Progenitor cell of endocrine pancreas (in vitro differentiated cells): ENCODE data around the gene RFC1. TPM values are rescaled to one million over a fixed set of nuclear protein-coding genes. Genes with fewer than 3 reads are reported as not detected.
"Not testable (repeated sequence)": the region's sequence is repeated elsewhere in the genome, so short reads cannot be mapped to it uniquely, and the experiment has no call there.

Experiments used
- DNase-seq: peaks from one replicate; pipeline ENCODE4 v3.0.0; 2021; ENCODE audit warnings: low spot score; ENCODE audit not compliant: unreplicated experiment
- H3K27ac Mint-ChIP-seq: 2 replicates; pipeline ENCODE4 v1.8.0; 2021; ENCODE audit warnings: mild to moderate bottlenecking, moderate library complexity, mixed read lengths
- H3K27me3 Mint-ChIP-seq: 2 replicates; pipeline ENCODE4 v1.8.0; 2021; ENCODE audit warnings: mixed read lengths
- H3K36me3 Mint-ChIP-seq: 2 replicates; pipeline ENCODE4 v1.8.0; 2022; ENCODE audit warnings: mixed read lengths; ENCODE audit not compliant: insufficient read depth
- H3K4me1 Mint-ChIP-seq: 2 replicates; pipeline ENCODE4 v1.8.0; 2021; ENCODE audit warnings: low read depth, mixed read lengths
- H3K4me3 Mint-ChIP-seq: 2 replicates; pipeline ENCODE4 v1.8.0; 2021; ENCODE audit warnings: low read depth, mild to moderate bottlenecking, moderate library complexity, mixed read lengths
- H3K9me3 Mint-ChIP-seq: 2 replicates; pipeline ENCODE4 v1.8.0; 2021; ENCODE audit warnings: low read depth, mixed read lengths
- CTCF ChIP-seq: fragments of 200-600 bp; sonication (generic); IDR thresholded peaks from one replicate; pipeline ENCODE4 v1.5.0; 2021; ENCODE audit warnings: antibody characterized with exemption, mild to moderate bottlenecking; ENCODE audit not compliant: unreplicated experiment
- total RNA-seq: library from RNA; stranded (reverse); gene quantifications from 2 replicates; pipeline ENCODE4 v1.2.1, GENCODE V29; 2021

The RFC1 gene
- total RNA-seq, 1 donor from 2014 or later, result 46.8 TPM

DNA sequence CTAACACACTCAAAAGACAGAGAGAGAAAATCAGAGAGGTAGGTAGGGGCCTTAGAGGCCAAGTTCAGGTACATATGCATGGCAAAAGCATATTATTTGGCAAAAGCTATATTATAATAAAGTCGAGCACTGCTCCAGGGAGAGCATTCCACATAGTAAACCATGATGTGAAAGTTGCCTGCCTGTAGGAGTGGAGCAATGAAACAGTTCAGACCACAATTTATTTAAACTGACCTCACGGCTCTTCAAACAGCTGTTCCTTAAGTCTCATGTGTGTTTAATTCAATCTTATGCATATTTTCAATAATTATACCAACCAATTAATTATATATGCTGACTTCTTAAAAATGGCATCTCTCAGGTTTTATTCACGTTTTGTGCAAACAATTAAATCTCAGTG is 3.3 kb downstream of the RFC1 start:
- Mint-ChIP-seq H3K27ac (no peak overlapping the region), H3K9me3 (no peaks in the 10 kb centered on the region), H3K4me3 (no peak overlapping the region), H3K27me3 (no peaks in the 10 kb centered on the region), H3K36me3 (peaks cover 1% of the 10 kb centered on the region), H3K4me1 (peaks cover 14% of the 10 kb centered on the region)
- DNase-seq, result no peak
- no peak for TF ChIP-seq CTCF

GRCh38 chr4:39360611-39361010 is 5.6 kb downstream of the RFC1 start:
- not testable (repeated sequence) for H3K27ac Mint-ChIP-seq, H3K36me3 Mint-ChIP-seq, H3K27me3 Mint-ChIP-seq, H3K4me3 Mint-ChIP-seq, DNase-seq, H3K9me3 Mint-ChIP-seq
- H3K4me1 Mint-ChIP-seq, result peaks cover 12% of the 10 kb centered on the region

DNA sequence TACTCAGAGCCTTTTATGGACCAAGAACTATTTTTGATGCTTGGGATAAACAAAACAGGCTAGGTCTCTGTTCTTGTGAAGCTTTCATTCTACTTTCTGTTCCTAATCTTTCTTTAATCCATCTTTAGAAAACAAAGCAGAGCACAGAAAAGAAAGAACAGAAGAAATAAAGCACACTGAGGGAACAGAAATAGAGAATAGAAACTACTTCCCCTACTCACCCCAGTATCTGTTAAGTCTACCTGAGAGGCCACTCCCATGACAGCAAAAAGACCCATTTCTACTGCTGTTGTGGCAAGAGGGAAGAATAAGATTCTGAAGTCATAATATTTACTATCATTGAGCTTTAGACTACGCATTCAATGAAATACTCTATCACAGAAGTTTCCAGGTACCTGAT is 9.2 kb downstream of the RFC1 start:
- no peak for TF ChIP-seq CTCF
- Mint-ChIP-seq H3K4me3 (no peak overlapping the region), H3K4me1 (peaks cover 13% of the 10 kb centered on the region), H3K36me3 (peaks cover 3% of the 10 kb centered on the region), H3K27ac (no peak overlapping the region), H3K9me3 (no peaks in the 10 kb centered on the region), H3K27me3 (no peaks in the 10 kb centered on the region)
- no peak for DNase-seq

GRCh38 chr4:39354254-39354552 is 12.0 kb downstream of the RFC1 start:
- Mint-ChIP-seq H3K27ac (no peak overlapping the region), H3K36me3 (peaks cover 14% of the 10 kb centered on the region), H3K9me3 (peaks cover 3% of the 10 kb centered on the region), H3K4me1 (peaks cover 13% of the 10 kb centered on the region), H3K27me3 (no peaks in the 10 kb centered on the region), H3K4me3 (no peak overlapping the region)
- TF ChIP-seq CTCF, result no peak
- no peak for DNase-seq

DNA sequence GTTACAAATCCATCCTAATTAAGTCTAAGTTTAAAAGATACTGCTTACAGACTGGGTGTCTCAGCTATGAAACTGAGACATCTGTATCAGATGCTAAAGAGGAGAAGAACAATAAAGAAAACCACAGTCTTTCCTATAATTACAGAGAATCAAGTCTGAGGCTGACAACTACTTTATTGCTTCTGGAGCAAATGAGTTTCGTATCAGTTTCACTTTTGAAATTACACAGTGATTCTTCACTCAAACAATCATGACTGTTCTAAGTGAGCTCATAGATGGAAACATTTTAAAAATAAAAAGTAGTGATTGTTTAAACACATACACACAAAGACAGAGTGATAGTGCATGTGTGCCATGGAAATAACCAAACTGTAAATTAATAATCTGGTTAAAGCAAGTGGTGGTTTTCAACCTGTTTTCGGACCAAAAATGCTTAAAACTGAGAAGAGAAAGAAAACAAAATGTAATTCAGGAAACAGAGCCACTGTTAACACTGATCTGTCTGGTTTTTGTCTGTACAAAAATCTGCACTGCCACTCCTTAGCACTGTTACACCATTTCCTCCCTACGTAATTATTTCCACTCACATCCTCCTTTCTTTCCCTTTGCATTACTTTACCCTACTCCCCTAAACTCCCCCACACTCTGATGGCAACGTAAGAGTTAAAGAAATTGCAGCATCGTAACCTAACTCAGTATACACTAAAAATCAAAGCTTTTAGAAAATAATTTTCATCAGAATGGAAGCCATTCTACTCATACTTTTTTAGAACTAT is 12.5 kb downstream of the RFC1 start:
- no peak overlapping the region for H3K4me3 Mint-ChIP-seq
- peaks cover 18% of the 10 kb centered on the region for H3K36me3 Mint-ChIP-seq
- TF ChIP-seq CTCF, result no peak
- no peak for DNase-seq
- no peaks in the 10 kb centered on the region for H3K27me3 Mint-ChIP-seq
- H3K4me1 Mint-ChIP-seq, result peaks cover 13% of the 10 kb centered on the region
- peaks cover 3% of the 10 kb centered on the region for H3K9me3 Mint-ChIP-seq
- no peak overlapping the region for H3K27ac Mint-ChIP-seq

DNA sequence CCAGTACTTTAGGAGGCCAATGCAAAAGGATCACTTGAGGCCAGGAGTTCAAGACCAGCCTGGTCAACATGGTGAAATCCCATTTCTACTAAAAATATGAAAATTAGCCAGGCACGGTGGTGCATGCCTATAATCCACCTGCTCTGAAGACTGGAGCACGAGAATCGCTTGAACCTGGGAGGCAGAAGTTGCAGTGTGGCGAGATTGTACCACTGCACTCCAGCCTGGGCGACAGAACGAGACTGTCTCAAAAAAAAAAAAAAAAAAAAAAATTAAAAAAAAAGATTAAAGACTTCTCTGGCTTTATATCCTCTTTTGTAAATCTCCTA is 13.0 kb downstream of the RFC1 start:
- H3K9me3 Mint-ChIP-seq, DNase-seq, H3K4me3 Mint-ChIP-seq, H3K27ac Mint-ChIP-seq, H3K27me3 Mint-ChIP-seq: not testable (repeated sequence)
- Mint-ChIP-seq H3K36me3 (peaks cover 18% of the 10 kb centered on the region), H3K4me1 (peaks cover 13% of the 10 kb centered on the region)
